Measurements from ENCODE around the gene NOS3.

Gene NOS3

DNA sequence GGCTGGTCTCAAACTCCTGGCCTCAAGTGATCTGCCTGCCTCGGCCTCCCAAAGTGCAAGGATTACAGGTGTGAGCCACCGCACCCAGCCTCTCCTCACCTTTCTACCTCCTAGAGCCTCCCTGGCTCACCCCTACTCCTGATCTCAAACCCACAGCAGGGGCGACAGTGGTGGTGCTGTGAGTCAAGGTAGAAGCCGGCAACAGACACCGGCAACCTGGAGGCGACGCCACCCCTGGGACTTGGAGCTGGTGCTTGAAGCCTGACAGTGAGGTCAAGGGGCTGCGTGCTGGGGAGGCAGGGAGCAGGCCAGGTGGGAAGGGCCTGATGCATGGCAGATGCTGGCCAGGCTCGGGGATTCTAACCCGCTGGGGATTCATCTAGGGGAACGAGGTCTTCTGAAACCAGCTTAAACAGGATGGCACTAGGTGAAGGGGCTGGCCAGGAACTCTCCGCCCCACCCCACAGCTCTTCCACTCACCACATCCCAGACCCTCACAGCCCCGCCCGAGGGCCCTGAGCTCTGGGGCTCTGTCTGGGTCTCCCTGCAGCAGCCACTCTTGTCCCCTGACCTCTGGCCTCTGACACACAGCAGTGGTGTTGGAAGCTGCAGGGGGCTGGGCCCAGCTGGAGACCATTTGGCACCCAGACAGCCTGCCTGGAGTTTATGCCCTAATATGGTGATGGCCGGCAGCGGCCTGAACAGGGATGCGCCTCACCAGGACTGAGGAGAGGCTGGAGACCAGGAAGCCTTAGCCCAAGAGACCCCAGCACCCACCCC lies 29.1 kb upstream of the NOS3 start:
- no peaks in the 10 kb centered on the region for H3K4me1 ChIP-seq (ENCODE audit: control insufficient read depth, insufficient read depth, low read length)
- CTCF ChIA-PET: interaction anchor here (0.5 to 11.1 kb wide), 15 partner anchors 8 to 445 kb away, joined by 3 to 124 read pairs (median 4); no protein-coding TSS in a partner anchor

GRCh38 chr7:150962290-150962552 lies 28.6 kb upstream of the NOS3 start:
- no peak overlapping the region for H3K4me3 ChIP-seq (ENCODE audit: low read depth, low read length)
- H3K9me3 ChIP-seq (ENCODE audit: control insufficient read depth, insufficient read depth, low read depth, low read length): no peaks in the 10 kb centered on the region
- ChIA-PET POLR2A (no interaction called here), CTCF (interaction anchor here (0.5 to 11.1 kb wide), 22 partner anchors 8 to 444 kb away, joined by 3 to 124 read pairs (median 4); partner anchors contain the start of gene NOS3)
- H3K4me1 ChIP-seq (ENCODE audit: control insufficient read depth, insufficient read depth, low read length): no peaks in the 10 kb centered on the region
- no peak for TF ChIP-seq ZNF558 (tag by site-specific recombination; IDR thresholded peaks at IDR 0.05)
- no peak for TF ChIP-seq ZNF514 (tag by site-specific recombination; IDR thresholded peaks at IDR 0.05)
- TF ChIP-seq, protein P1, sequence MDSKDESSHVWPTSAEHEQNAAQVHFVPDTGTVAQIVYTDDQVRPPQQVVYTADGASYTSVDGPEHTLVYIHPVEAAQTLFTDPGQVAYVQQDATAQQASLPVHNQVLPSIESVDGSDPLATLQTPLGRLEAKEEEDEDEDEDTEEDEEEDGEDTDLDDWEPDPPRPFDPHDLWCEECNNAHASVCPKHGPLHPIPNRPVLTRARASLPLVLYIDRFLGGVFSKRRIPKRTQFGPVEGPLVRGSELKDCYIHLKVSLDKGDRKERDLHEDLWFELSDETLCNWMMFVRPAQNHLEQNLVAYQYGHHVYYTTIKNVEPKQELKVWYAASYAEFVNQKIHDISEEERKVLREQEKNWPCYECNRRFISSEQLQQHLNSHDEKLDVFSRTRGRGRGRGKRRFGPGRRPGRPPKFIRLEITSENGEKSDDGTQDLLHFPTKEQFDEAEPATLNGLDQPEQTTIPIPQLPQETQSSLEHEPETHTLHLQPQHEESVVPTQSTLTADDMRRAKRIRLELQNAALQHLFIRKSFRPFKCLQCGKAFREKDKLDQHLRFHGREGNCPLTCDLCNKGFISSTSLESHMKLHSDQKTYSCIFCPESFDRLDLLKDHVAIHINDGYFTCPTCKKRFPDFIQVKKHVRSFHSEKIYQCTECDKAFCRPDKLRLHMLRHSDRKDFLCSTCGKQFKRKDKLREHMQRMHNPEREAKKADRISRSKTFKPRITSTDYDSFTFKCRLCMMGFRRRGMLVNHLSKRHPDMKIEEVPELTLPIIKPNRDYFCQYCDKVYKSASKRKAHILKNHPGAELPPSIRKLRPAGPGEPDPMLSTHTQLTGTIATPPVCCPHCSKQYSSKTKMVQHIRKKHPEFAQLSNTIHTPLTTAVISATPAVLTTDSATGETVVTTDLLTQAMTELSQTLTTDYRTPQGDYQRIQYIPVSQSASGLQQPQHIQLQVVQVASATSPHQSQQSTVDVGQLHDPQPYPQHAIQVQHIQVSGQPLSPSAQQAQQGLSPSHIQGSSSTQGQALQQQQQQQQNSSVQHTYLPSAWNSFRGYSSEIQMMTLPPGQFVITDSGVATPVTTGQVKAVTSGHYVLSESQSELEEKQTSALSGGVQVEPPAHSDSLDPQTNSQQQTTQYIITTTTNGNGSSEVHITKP (tag by site-specific recombination; IDR thresholded peaks at IDR 0.05): no peak
- TF ChIP-seq FEZF1 (tag by site-specific recombination; IDR thresholded peaks at IDR 0.05): no peak
- TF ChIP-seq ZNF621 (tag by site-specific recombination; IDR thresholded peaks at IDR 0.05): no peak
- TF ChIP-seq ZNF560 (tag by site-specific recombination; IDR thresholded peaks at IDR 0.05; ENCODE audit: borderline replicate concordance): no peak
- TF ChIP-seq HOXA7 (CRISPR knock-in tag; IDR thresholded peaks at IDR 0.05; ENCODE audit: borderline replicate concordance): no peak
- H3K27ac ChIP-seq (ENCODE audit: extremely low read depth, low read depth, low read length): no peak overlapping the region
- no peaks in the 10 kb centered on the region for H3K36me3 ChIP-seq (ENCODE audit: control insufficient read depth in 2 of 2, insufficient read depth in 1 of 2, low read length in 2 of 2)

More for the DNA sequence above, 29.1 kb upstream of the NOS3 start:
- Histone ChIP-seq H3K4me3 (ENCODE audit: low read depth, low read length) (no peak overlapping the region), H3K36me3 (ENCODE audit: control insufficient read depth in 2 of 2, insufficient read depth in 1 of 2, low read length in 2 of 2) (no peaks in the 10 kb centered on the region), H3K27ac (ENCODE audit: extremely low read depth, low read depth, low read length) (no peak overlapping the region), H3K9me3 (ENCODE audit: control insufficient read depth, insufficient read depth, low read depth, low read length) (no peaks in the 10 kb centered on the region)
- POLR2A ChIA-PET: no interaction called here
- no peak for TF ChIP-seq HIC1 (tag by site-specific recombination; IDR thresholded peaks at IDR 0.05)
- TF ChIP-seq ZNF791 (tag by site-specific recombination; IDR thresholded peaks at IDR 0.05): no peak
- TF ChIP-seq ZNF707 (tag by site-specific recombination; IDR thresholded peaks at IDR 0.05): no peak
- no peak for TF ChIP-seq ZNF138 (tag by site-specific recombination; IDR thresholded peaks at IDR 0.05; ENCODE audit: borderline replicate concordance)
- no peak for TF ChIP-seq PRDM4 (tag by site-specific recombination; IDR thresholded peaks at IDR 0.05)

Data from HEK293 (cell line).